ENCODE results near the gene ERBB4. TPM values are rescaled to one million over a fixed set of nuclear protein-coding genes. Genes with fewer than 3 reads are reported as not detected.

The ERBB4 gene
- total RNA-seq, 1 experiment from 2014 or later: 0.04 TPM

GRCh38 chr2:212265777-212266176, 272.8 kb downstream of the ERBB4 start:
- Histone ChIP-seq H2AK5ac (ENCODE audit: insufficient read length, low read length) (no peak overlapping the region), H4K8ac (replicated peaks; ENCODE audit: insufficient read length, low read depth, low read length) (no peak overlapping the region), H2AFZ (ENCODE audit: low read length) (no peak overlapping the region), H2BK15ac (ENCODE audit: low read depth, low read length) (no peak overlapping the region), H3K27me3 (ENCODE audit: insufficient read depth, low read length) (no peaks in the 10 kb centered on the region; the same call in 1 of the 2 replicates), H3K56ac (ENCODE audit: insufficient read length, low read depth, low read length) (no peak overlapping the region), H3K27ac (ENCODE audit: insufficient read length, low read depth, low read length) (no peak overlapping the region), H3K23ac (ENCODE audit: insufficient read length, low read depth, low read length) (no peak overlapping the region), H3T11ph (ENCODE audit: low read length) (no peak overlapping the region), H4K5ac (ENCODE audit: insufficient read length, low read depth, low read length) (no peak overlapping the region), H2BK120ac (ENCODE audit: low read depth, low read length, poor library complexity, severe bottlenecking) (no peak overlapping the region), H3K18ac (ENCODE audit: insufficient read length, low read depth, low read length) (no peak overlapping the region), H3K4me2 (ENCODE audit: insufficient read depth, insufficient read length, low read length) (no peak overlapping the region), H3K79me1 (ENCODE audit: insufficient read depth, low read depth, low read length, poor library complexity, severe bottlenecking) (no peaks in the 10 kb centered on the region), H3K4me1 (ENCODE audit: insufficient read depth, low read length) (no peaks in the 10 kb centered on the region), H3K4ac (ENCODE audit: low read depth, low read length) (no peak overlapping the region), H3K23me2 (ENCODE audit: insufficient read length, low read depth, low read length, poor library complexity, severe bottlenecking) (no peaks in the 10 kb centered on the region), H3K79me2 (ENCODE audit: insufficient read depth, low read length) (no peaks in the 10 kb centered on the region), H3K9ac (ENCODE audit: extremely low read depth, insufficient read length, low read length) (no peak overlapping the region), H2BK12ac (ENCODE audit: insufficient read length, low read depth, low read length) (no peak overlapping the region), H3K14ac (ENCODE audit: insufficient read depth, low read length) (no peak overlapping the region), H4K91ac (ENCODE audit: insufficient read length, low read depth, low read length) (no peak overlapping the region), H2BK20ac (ENCODE audit: low read depth, low read length, poor library complexity, severe bottlenecking) (no peak overlapping the region), H2BK5ac (ENCODE audit: insufficient read length, low read length) (no peak overlapping the region), H3K9me3 (ENCODE audit: control insufficient read depth, low read depth, low read length) (no peaks in the 10 kb centered on the region), H4K20me1 (ENCODE audit: control insufficient read depth, insufficient read depth, insufficient read length) (no peaks in the 10 kb centered on the region)
- no peaks in the 10 kb centered on the region for H3K4me1 Mint-ChIP-seq
- TF ChIP-seq CTCF (conservative IDR thresholded peaks at IDR 0.05): no peak
- H3K36me3 Mint-ChIP-seq (ENCODE audit: insufficient read depth in 1 of 3, low read depth in 3 of 3): no peaks in the 10 kb centered on the region
- H3K27ac Mint-ChIP-seq: no peak overlapping the region
- H3K9me3 Mint-ChIP-seq: no peaks in the 10 kb centered on the region
- DNase-seq: no peak
- no peak overlapping the region for H3K4me3 Mint-ChIP-seq
- WGBS (ENCODE audit: extremely low coverage, insufficient read length, low lambda C conversion rate): no CpG with 5 or more reads among the region's 3 CpGs
- H3K27me3 Mint-ChIP-seq (ENCODE audit: low read depth): no peaks in the 10 kb centered on the region

Data from H9 (cell line).